ENCODE data around the gene NRXN3.

The NRXN3 gene

DNA sequence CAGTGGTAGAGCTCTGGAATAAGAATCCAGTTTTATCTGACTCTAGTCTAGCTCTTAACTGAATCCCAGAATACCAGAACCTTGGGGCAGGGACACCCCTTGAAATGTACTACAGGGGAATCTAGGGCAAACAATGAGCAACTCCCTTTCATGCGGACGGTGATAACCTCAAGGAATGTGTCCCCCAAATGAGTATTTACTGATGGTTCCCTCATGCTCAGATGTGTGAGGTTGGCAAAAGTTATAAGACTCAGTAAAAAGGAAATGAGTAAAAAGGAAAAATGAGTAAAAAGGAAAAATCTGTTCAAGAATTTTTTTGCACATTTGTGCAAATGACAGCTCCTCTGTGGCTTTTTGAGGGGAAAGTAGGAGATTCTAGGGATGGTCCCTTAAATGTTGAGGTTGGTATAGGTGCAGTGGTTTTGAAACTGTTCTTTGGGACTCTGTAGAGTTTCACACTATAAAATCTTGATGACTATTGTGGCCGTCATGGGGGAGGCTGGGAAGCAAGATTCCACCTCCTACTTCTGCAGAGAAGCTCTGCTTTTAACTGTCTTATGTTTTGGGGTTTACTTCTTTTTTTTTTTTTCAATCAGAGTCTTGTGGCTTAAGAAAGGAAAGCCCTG, 58.6 kb downstream of the NRXN3 start:
- TF ChIP-seq, protein P1, sequence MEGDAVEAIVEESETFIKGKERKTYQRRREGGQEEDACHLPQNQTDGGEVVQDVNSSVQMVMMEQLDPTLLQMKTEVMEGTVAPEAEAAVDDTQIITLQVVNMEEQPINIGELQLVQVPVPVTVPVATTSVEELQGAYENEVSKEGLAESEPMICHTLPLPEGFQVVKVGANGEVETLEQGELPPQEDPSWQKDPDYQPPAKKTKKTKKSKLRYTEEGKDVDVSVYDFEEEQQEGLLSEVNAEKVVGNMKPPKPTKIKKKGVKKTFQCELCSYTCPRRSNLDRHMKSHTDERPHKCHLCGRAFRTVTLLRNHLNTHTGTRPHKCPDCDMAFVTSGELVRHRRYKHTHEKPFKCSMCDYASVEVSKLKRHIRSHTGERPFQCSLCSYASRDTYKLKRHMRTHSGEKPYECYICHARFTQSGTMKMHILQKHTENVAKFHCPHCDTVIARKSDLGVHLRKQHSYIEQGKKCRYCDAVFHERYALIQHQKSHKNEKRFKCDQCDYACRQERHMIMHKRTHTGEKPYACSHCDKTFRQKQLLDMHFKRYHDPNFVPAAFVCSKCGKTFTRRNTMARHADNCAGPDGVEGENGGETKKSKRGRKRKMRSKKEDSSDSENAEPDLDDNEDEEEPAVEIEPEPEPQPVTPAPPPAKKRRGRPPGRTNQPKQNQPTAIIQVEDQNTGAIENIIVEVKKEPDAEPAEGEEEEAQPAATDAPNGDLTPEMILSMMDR (IDR thresholded peaks at IDR 0.05; ENCODE audit: insufficient read depth, low read depth, low read length, missing control alignments) = no peak
- H3K4me3 ChIP-seq (ENCODE audit: low read depth, low read length) = no peak overlapping the region
- DNase-seq (ENCODE audit: low read depth) = no peak

DNA sequence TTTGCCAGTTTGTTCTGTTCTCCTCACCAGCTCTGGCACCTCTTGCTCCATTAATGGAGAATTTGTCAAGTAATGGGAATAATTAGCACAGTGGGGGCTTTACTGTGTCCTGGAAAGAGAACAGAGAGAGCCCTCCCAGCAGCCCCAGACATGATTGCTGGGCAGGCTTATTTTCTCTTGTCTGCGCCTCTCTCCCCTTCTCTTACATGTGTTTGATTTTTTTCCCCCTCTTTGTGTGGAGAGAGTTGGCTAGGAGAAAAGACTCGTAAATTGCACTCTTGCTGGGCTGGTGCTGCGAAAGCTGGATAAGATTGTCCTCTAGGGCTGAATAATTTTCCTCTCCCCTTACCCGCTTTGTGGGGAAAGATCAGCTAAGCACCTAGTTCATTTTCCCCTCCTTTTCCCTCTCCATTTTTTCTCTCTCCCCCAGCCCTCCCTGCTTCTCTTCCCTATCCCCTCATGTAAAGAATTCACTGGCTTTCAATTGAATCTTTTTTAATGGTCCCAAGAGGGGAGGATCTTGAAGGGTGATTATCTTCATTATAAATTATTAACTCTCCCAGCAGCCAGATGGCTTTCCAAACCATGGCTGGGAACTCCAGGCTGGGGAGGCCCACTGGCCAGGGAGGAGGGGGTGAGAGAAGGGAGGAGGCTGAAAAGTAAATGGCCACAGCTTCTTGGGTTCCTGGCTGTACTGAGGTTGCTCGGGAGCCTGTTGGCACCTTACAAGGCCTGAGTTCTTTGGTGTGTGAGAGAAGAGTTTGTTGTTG, 62.2 kb downstream of the NRXN3 start:
- TF ChIP-seq, protein P1 (IDR thresholded peaks at IDR 0.05; ENCODE audit: insufficient read depth, low read depth, low read length, missing control alignments) = no peak
- no peak overlapping the region for H3K4me3 ChIP-seq (ENCODE audit: low read depth, low read length)
- no peak for DNase-seq (ENCODE audit: low read depth)

DNA sequence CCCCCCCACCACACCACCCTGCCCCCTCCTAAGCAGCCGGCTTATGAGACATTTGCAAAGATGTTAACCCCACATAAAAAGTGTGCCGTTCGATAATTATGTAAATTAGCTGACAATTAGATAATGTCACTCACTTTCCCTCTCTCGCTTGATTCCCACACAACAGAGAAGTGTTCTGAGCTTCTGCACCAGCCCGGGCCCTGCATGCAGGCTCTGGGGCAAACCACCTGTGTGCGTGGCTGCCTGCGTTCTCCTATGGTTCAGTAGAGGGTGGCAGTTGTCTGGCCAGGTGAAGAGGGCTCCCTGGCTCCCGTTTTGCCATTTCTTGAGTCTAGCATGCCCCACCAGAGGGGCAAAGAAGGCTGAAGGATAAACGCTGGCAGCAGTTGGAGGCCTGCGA, 68.0 kb downstream of the NRXN3 start:
- H3K4me3 ChIP-seq (ENCODE audit: low read depth, low read length) = no peak overlapping the region
- no peak for DNase-seq (ENCODE audit: low read depth)
- TF ChIP-seq, protein P1 (IDR thresholded peaks at IDR 0.05; ENCODE audit: insufficient read depth, low read depth, low read length, missing control alignments) = no peak

DNA sequence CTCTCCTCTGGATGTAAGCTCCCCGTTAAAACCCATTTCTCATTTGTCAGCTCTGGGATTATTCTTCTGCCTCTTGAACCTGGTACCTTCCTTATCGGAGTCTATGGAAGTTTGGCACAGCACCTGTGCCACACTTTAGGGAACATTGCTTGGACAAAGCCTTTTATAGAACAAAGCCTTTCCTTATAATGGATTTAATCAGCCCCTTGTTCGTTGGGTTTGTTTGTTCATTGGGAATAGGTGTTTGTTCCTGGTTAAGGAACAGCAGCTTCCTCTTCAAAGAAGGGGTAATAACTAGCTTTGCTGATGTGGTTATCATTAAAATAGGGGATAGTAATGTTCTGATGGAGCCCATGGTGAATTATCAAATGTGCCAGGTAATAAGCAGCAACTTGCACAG, 70.4 kb downstream of the NRXN3 start:
- no peak for DNase-seq (ENCODE audit: low read depth)
- TF ChIP-seq, protein P1 (IDR thresholded peaks at IDR 0.05; ENCODE audit: insufficient read depth, low read depth, low read length, missing control alignments) = no peak
- no peak overlapping the region for H3K4me3 ChIP-seq (ENCODE audit: low read depth, low read length)

DNA sequence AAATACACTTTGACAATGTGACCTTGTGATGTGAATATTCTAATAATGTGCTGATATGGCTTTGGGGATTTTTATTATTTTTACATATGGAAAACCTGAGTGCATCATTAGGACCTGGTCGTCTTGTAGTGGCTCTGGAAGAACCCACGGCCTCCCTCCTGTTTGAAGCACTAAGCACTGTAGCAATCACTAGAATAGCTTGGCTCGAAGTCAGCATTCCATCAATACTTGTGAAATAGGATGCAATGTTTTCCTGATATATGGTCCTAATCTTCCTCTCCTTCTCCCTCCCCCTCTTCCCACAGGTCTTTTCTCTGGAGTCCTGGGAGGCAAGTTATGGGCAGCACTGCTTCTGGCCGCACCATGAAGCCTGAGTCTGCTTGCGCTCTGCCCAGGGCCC, 71.9 kb downstream of the NRXN3 start:
- DNase-seq (ENCODE audit: low read depth) = no peak
- H3K4me3 ChIP-seq (ENCODE audit: low read depth, low read length) = no peak overlapping the region
- TF ChIP-seq, protein P1 (IDR thresholded peaks at IDR 0.05; ENCODE audit: insufficient read depth, low read depth, low read length, missing control alignments) = no peak

DNA sequence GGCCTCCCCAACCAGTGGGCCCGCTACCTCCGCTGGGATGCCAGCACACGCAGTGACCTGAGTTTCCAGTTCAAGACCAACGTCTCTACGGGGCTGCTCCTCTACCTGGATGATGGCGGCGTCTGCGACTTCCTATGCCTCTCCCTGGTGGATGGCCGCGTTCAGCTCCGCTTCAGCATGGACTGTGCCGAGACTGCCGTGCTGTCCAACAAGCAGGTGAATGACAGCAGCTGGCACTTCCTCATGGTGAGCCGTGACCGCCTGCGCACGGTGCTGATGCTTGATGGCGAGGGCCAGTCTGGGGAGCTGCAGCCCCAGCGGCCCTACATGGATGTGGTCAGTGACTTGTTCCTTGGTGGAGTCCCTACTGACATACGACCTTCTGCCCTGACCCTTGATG, 73.0 kb downstream of the NRXN3 start:
- no peak for DNase-seq (ENCODE audit: low read depth)
- no peak overlapping the region for H3K4me3 ChIP-seq (ENCODE audit: low read depth, low read length)
- TF ChIP-seq, protein P1 (IDR thresholded peaks at IDR 0.05; ENCODE audit: insufficient read depth, low read depth, low read length, missing control alignments) = no peak
